Gastroesophageal sphincter (tissue), 3 donors: ENCODE measurements around the gene KRTAP4-11.

ENCODE experiments used
- CTCF ChIP-seq, 4 experiments: fragments of 200-600 bp in 2 of 4; fragments of 450-650 bp in 2 of 4; sonication (generic) in 1 of 4; IDR thresholded peaks; one replicate each; pipeline ENCODE4 v1.5.1; 2017 to 2019; ENCODE audit warnings: antibody characterized with exemption in 4 of 4, mild to moderate bottlenecking in 2 of 4, moderate library complexity in 2 of 4
- POLR2A ChIP-seq, 2 donors: fragments of 450-650 bp; IDR thresholded peaks; one replicate each; pipeline ENCODE4 v1.6.1; 2017; ENCODE audit warnings: antibody characterized with exemption in 2 of 2, mild to moderate bottlenecking in 2 of 2, moderate library complexity in 1 of 2

GRCh38 chr17:41067281-41067680 is 50.9 kb downstream of the KRTAP4-11 start:
- no peak for TF ChIP-seq CTCF (IDR thresholded peaks at IDR 0.05)
- TF ChIP-seq POLR2A (IDR thresholded peaks at IDR 0.05) = no peak
